Prostate gland (tissue), 2 donors: Measurements from ENCODE around the gene SLC25A3. TPM values are rescaled to one million over a fixed set of nuclear protein-coding genes. Genes with fewer than 3 reads are reported as not detected.

Source experiments
- DNase-seq: peaks from one replicate; pipeline ENCODE4 v3.0.0-alpha.2; 2019; ENCODE audit warnings: low spot score
- H3K27ac ChIP-seq, 2 donors: fragments of 200-600 bp; sonication (generic); 2 replicates each; pipeline ENCODE4 v1.5.1; 2017 to 2019
- H3K27me3 ChIP-seq: fragments of 200-600 bp; sonication (generic); replicated peaks from 2 replicates; pipeline ENCODE4 v1.5.1; 2019; ENCODE audit not compliant: insufficient read depth
- H3K36me3 ChIP-seq, 2 donors: fragments of 200-600 bp; sonication (generic); 1 replicate in 1 of 2; 2 replicates in 1 of 2; pipeline versions ENCODE4 v1.5.1 to v1.8.1; 2017 to 2019
- H3K4me1 ChIP-seq: fragments of 200-600 bp; sonication (generic); replicated peaks from 2 replicates; pipeline ENCODE4 v1.5.1; 2019
- H3K4me3 ChIP-seq, 2 donors: fragments of 200-600 bp; sonication (generic); 2 replicates each; pipeline ENCODE4 v1.5.1; 2017 to 2019
- H3K9me3 ChIP-seq: fragments of 200-600 bp; sonication (generic); 2 replicates; pipeline ENCODE4 v1.5.1; 2017
- POLR2A ChIP-seq: fragments of 450-650 bp; IDR thresholded peaks from one replicate; pipeline ENCODE4 v1.6.1; 2016; ENCODE audit warnings: antibody characterized with exemption, mild to moderate bottlenecking
- POLR2AphosphoS5 ChIP-seq: sonication (generic); formaldehyde crosslinking; IDR thresholded peaks from one replicate; pipeline ENCODE4 v1.6.1; 2017; ENCODE audit warnings: antibody characterized with exemption
- WGBS: methylation state at CpG from one replicate; pipeline ENCODE4 v1.1.5; 2018; 5-methylcytosine and 5-hydroxymethylcytosine counted together
- intact Hi-C: fragments of 100-400 bp; cut with DNase I; formaldehyde crosslinking; loops from one replicate; pipeline ENCODE4 v1.14.2; 2022
- total RNA-seq, 2 donors: library from RNA; depleted of rRNA; stranded (reverse); fragments of >200 nt; gene quantifications; one replicate each; pipeline ENCODE4 v1.1.0, GENCODE V29; 2016
- TF ChIP-seq, protein P1 (sequence below), 4 experiments: fragments of 200-600 bp in 2 of 4; fragments of 450-650 bp in 2 of 4; sonication (generic) in 2 of 4; IDR thresholded peaks; 1 replicate in 3 of 4; 2 replicates in 1 of 4; pipeline ENCODE4 v1.5.1; 2016 to 2019; ENCODE audit warnings: antibody characterized with exemption in 4 of 4, mild to moderate bottlenecking in 2 of 4, moderate library complexity in 2 of 4

SLC25A3 gene
- total RNA-seq, 2 donors from 2014 or later: 376 to 489 TPM

DNA sequence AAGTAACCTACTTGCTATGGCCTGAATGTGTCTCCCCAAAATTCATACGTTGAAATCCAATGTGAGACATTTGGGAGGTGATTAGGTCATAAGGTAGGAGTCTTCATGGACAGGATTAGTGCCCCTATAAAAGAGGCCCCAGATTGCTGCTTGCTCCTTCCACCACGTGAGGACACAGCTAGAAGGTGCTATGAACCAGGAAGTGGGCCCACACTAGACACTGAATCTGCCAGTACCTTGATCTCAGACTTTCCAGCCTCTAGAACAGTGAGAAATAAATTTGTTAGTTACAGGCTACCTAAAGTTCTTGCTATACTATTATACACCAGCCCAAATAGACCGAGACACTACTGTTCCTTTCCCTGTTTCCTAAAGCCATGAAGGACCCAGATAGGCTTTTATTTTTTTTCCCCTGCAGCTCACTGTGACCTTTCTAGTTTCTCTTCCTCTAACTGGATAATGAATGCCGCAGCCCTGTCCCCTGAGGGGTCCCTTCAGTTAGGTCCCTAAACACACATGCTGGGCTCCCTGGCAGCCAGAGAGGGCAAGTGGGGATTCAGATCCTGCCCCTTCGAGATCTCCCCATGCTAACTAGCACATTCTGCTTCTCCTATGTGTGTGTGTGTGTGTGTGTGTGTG is 19.3 kb downstream of the SLC25A3 start:
- no peak overlapping the region for H3K4me3 ChIP-seq
- WGBS: 73% methylated on average over 5 of the region's 5 CpGs
- no peaks in the 10 kb centered on the region for H3K9me3 ChIP-seq
- H3K27ac ChIP-seq: no peak overlapping the region
- no peaks in the 10 kb centered on the region for H3K27me3 ChIP-seq
- intact Hi-C loops: no loop called here
- no peaks in the 10 kb centered on the region for H3K36me3 ChIP-seq
- DNase-seq: no peak
- no peaks in the 10 kb centered on the region for H3K4me1 ChIP-seq
- TF ChIP-seq, protein P1, sequence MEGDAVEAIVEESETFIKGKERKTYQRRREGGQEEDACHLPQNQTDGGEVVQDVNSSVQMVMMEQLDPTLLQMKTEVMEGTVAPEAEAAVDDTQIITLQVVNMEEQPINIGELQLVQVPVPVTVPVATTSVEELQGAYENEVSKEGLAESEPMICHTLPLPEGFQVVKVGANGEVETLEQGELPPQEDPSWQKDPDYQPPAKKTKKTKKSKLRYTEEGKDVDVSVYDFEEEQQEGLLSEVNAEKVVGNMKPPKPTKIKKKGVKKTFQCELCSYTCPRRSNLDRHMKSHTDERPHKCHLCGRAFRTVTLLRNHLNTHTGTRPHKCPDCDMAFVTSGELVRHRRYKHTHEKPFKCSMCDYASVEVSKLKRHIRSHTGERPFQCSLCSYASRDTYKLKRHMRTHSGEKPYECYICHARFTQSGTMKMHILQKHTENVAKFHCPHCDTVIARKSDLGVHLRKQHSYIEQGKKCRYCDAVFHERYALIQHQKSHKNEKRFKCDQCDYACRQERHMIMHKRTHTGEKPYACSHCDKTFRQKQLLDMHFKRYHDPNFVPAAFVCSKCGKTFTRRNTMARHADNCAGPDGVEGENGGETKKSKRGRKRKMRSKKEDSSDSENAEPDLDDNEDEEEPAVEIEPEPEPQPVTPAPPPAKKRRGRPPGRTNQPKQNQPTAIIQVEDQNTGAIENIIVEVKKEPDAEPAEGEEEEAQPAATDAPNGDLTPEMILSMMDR (IDR thresholded peaks at IDR 0.05): no peak
- TF ChIP-seq POLR2A: no peak
- no peak for TF ChIP-seq POLR2AphosphoS5

- H3K9me3 ChIP-seq: no peaks in the 10 kb centered on the region
- intact Hi-C loops: no loop called here
- 87% methylated on average over 4 of the region's 4 CpGs for WGBS
These were observed 25.5 kb downstream of the SLC25A3 start for GRCh38 chr12:98618952-98619351.

DNA sequence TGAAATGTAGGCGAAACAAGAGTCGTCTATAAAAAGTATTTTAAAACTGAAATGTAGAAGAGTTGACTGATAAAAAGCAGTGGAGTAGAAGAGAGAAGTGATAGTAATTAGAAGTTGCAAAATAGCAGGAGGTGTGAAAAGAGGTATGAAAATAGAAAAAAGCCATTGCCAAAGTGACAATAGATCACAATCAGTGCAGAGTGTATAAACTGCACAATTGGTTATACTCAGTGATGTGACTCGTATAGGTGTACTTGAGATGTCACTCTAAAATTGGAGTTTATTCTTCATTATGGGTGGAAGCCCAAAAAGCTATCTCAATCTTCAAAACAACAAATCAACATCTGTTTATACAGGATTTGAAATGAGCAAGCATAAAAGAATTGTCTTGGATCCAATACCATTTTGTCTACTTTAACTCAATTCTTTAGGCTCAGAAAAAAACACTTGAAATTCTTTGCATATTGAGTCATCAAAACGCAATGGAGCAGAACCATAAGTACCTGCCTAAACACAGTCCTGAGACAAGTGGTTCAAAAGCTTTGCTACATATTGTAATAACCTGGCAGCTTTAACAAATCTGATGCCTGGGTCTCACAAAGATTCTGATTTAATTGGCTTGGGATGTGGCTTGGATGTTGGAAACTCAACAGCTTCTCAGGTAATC is 42.3 kb downstream of the SLC25A3 start:
- intact Hi-C loops: no loop called here
- no peak for DNase-seq
- H3K9me3 ChIP-seq: no peaks in the 10 kb centered on the region
- H3K4me1 ChIP-seq: no peaks in the 10 kb centered on the region
- H3K27ac ChIP-seq: no peak overlapping the region
- H3K4me3 ChIP-seq: no peak overlapping the region
- WGBS: 72% methylated on average over 4 of the region's 4 CpGs
- no peaks in the 10 kb centered on the region for H3K27me3 ChIP-seq
- H3K36me3 ChIP-seq: no peaks in the 10 kb centered on the region
- no peak for TF ChIP-seq POLR2AphosphoS5
- no peak for TF ChIP-seq POLR2A
- TF ChIP-seq, protein P1 (IDR thresholded peaks at IDR 0.05): no peak

More at GRCh38 chr12:98618952-98619351, 25.5 kb downstream of the SLC25A3 start:
- H3K27me3 ChIP-seq: no peaks in the 10 kb centered on the region
- TF ChIP-seq POLR2AphosphoS5 (no peak), POLR2A (no peak)
- TF ChIP-seq, protein P1 (IDR thresholded peaks at IDR 0.05): no peak
- no peaks in the 10 kb centered on the region for H3K4me1 ChIP-seq
- no peak overlapping the region for H3K4me3 ChIP-seq
- no peaks in the 10 kb centered on the region for H3K36me3 ChIP-seq
- no peak overlapping the region for H3K27ac ChIP-seq
- no peak for DNase-seq

DNA sequence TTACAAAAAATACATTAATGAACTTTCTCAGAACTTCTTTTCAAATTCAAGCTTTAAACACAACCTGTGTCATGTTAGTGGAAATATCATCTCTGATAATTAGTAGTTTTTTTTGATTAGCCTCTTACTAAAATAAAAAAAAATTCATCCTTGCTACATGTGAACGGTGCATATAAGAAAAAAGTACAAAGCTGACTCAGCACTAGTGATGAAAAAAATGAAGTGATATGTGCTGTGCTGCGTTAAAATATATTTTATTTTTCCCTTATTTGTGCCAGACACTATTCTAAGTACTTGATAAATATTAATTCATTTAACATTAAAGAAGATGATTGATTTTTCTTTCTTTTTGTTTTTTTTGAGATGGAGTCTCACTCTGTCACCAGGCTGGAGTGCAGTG is 43.6 kb downstream of the SLC25A3 start:
- no peak for TF ChIP-seq POLR2A
- TF ChIP-seq POLR2AphosphoS5: no peak
- TF ChIP-seq, protein P1 (IDR thresholded peaks at IDR 0.05): no peak
- H3K27ac ChIP-seq: no peak overlapping the region
- DNase-seq: no peak
- H3K9me3 ChIP-seq: no peaks in the 10 kb centered on the region
- no peaks in the 10 kb centered on the region for H3K36me3 ChIP-seq
- intact Hi-C loops: no loop called here
- no peaks in the 10 kb centered on the region for H3K27me3 ChIP-seq
- WGBS: 86% methylated on average over 2 of the region's 2 CpGs
- H3K4me1 ChIP-seq: no peaks in the 10 kb centered on the region
- H3K4me3 ChIP-seq: no peak overlapping the region

GRCh38 chr12:98638009-98638408 is 44.5 kb downstream of the SLC25A3 start:
- no peaks in the 10 kb centered on the region for H3K4me1 ChIP-seq
- WGBS: 98% methylated on average over 2 of the region's 2 CpGs
- intact Hi-C loops: no loop called here
- TF ChIP-seq, protein P1 (IDR thresholded peaks at IDR 0.05): no peak
- TF ChIP-seq POLR2AphosphoS5 (no peak), POLR2A (no peak)
- H3K4me3 ChIP-seq: no peak overlapping the region
- H3K27me3 ChIP-seq: no peaks in the 10 kb centered on the region
- no peaks in the 10 kb centered on the region for H3K36me3 ChIP-seq
- H3K27ac ChIP-seq: no peak overlapping the region
- DNase-seq: no peak
- no peaks in the 10 kb centered on the region for H3K9me3 ChIP-seq
